ENCODE results near the gene WNT3.

- no peak for TF ChIP-seq CTCF (conservative IDR thresholded peaks at IDR 0.05; ENCODE audit: low read depth in 2 of 2)
- no peak for TF ChIP-seq EZH2 (IDR thresholded peaks at IDR 0.05; ENCODE audit: low read depth, unreplicated experiment)
Observed at GRCh38 chr17:46722662-46723285, 95.7 kb downstream of the WNT3 start.
